GM12878 (cell line): Measurements from ENCODE around the gene ANKHD1.

Experiments
- EP300 ChIP-seq, 2 experiments: fragments of 150-350 bp in 1 of 2; IDR thresholded peaks; 2 replicates each; pipeline ENCODE4 v1.6.1; 2011 to 2012; ENCODE audit warnings: low read depth in 2 of 2, low read length in 2 of 2, borderline replicate concordance in 1 of 2, improper control_type of control experiment in 1 of 2, inconsistent platforms in 1 of 2; ENCODE audit not compliant: control insufficient read depth in 1 of 2
- FOS ChIP-seq: IDR thresholded peaks from 3 replicates; pipeline ENCODE4 v1.6.1; 2011; ENCODE audit warnings: borderline replicate concordance; ENCODE audit not compliant: insufficient read length; ENCODE audit errors: extremely low read depth
- KLF5 ChIP-seq: fragments of 450-650 bp; IDR thresholded peaks from 2 replicates; pipeline ENCODE4 v1.6.1; 2014; ENCODE audit warnings: mild to moderate bottlenecking; ENCODE audit not compliant: partially characterized antibody
- MEF2A ChIP-seq: IDR thresholded peaks from 2 replicates; pipeline ENCODE4 v1.6.1; 2011; ENCODE audit warnings: low read depth, mild to moderate bottlenecking, low read length, moderate library complexity; ENCODE audit not compliant: insufficient read depth
- MXI1 ChIP-seq: fragments of 150-350 bp; IDR thresholded peaks from 2 replicates; pipeline ENCODE4 v1.6.1; 2011; ENCODE audit warnings: low read depth, mild to moderate bottlenecking, inconsistent platforms, low read length, improper control_type of control experiment
- NFYB ChIP-seq: IDR thresholded peaks from 2 replicates; pipeline ENCODE4 v1.6.1; 2011; ENCODE audit warnings: low read depth, mild to moderate bottlenecking, low read length, improper control_type of control experiment, moderate library complexity; ENCODE audit not compliant: insufficient read depth
- RFX5 ChIP-seq: IDR thresholded peaks from 2 replicates; pipeline ENCODE4 v1.6.1; 2011; ENCODE audit warnings: low read depth, low read length, improper control_type of control experiment
- SIN3A ChIP-seq: IDR thresholded peaks from 2 replicates; pipeline ENCODE4 v1.6.1; 2012; ENCODE audit warnings: low read depth, low read length, improper control_type of control experiment
- TF ChIP-seq, protein P1 (sequence below), 3 experiments: IDR thresholded peaks in 2 of 3; conservative IDR thresholded peaks in 1 of 3; 2 replicates each; pipeline ENCODE4 v1.5.1; 2011; ENCODE audit warnings: low read depth in 3 of 3, low read length in 3 of 3, mild to moderate bottlenecking in 3 of 3, control low read depth in 2 of 3, moderate library complexity in 2 of 3, inconsistent platforms in 1 of 3, mixed read lengths in 1 of 3; ENCODE audit not compliant: control insufficient read depth in 2 of 3, insufficient read depth in 1 of 3; ENCODE audit errors: extremely low read depth in 1 of 3

DNA sequence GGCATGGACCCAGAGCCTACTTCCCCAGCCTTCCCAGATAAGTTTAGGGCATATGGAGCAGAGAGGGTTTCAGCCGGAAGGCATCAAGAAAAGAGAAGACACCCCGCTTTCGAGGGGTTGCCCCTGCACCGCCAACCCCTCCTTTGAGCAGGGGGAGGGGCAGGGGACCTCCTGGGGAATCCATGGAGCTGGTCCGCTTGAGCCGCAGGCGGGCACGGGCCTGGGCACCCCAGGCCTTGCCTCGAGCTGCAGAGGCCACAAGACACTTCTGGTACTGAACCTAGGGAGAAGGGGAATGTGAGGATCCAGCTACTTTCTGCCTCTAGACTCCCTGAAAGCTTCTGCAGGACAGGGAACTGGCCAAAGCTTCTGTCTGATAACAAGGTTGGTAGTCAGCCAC, 156.9 kb downstream of the ANKHD1 start:
- no peak for TF ChIP-seq NFYB
- TF ChIP-seq SIN3A = no peak
- TF ChIP-seq RFX5 = no peak
- TF ChIP-seq MEF2A = no peak
- TF ChIP-seq, protein P1, sequence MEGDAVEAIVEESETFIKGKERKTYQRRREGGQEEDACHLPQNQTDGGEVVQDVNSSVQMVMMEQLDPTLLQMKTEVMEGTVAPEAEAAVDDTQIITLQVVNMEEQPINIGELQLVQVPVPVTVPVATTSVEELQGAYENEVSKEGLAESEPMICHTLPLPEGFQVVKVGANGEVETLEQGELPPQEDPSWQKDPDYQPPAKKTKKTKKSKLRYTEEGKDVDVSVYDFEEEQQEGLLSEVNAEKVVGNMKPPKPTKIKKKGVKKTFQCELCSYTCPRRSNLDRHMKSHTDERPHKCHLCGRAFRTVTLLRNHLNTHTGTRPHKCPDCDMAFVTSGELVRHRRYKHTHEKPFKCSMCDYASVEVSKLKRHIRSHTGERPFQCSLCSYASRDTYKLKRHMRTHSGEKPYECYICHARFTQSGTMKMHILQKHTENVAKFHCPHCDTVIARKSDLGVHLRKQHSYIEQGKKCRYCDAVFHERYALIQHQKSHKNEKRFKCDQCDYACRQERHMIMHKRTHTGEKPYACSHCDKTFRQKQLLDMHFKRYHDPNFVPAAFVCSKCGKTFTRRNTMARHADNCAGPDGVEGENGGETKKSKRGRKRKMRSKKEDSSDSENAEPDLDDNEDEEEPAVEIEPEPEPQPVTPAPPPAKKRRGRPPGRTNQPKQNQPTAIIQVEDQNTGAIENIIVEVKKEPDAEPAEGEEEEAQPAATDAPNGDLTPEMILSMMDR (IDR thresholded peaks at IDR 0.05 in 2 of 3, conservative IDR thresholded peaks at IDR 0.05 in 1 of 3; ENCODE audit: control insufficient read depth in 2 of 3, extremely low read depth in 1 of 3, insufficient read depth in 1 of 3, low read depth in 3 of 3, low read length in 3 of 3) = no peak
- no peak for TF ChIP-seq FOS
- TF ChIP-seq KLF5 = no peak
- no peak for TF ChIP-seq MXI1
- TF ChIP-seq EP300 (IDR thresholded peaks at IDR 0.05; ENCODE audit: borderline replicate concordance in 1 of 2, control insufficient read depth in 1 of 2, low read depth in 2 of 2, low read length in 2 of 2) = no peak
